HG03175 (cell line): Measurements from ENCODE around the gene EPS8L2.

ENCODE experiments used
- ATAC-seq: cut with Tn5 transposase; IDR thresholded peaks from one replicate; pipeline ENCODE4 v1.9.1; 2021; ENCODE audit warnings: mild to moderate bottlenecking, moderate library complexity; ENCODE audit not compliant: unreplicated experiment

The EPS8L2 gene

GRCh38 chr11:705646-706438, at the start of gene EPS8L2:
Gene EPS8L2, plus strand, starts transcription at chr11:706231. Its CDS starts 3,177 bp downstream, at chr11:709408.
- ATAC-seq = no peak

GRCh38 chr11:656426-656825, 49.6 kb upstream of the EPS8L2 start:
- ATAC-seq = no peak

- no peak for ATAC-seq
Measured at GRCh38 chr11:656866-657265, 49.2 kb upstream of the EPS8L2 start.

GRCh38 chr11:657691-658126, 48.3 kb upstream of the EPS8L2 start:
- ATAC-seq = no peak

GRCh38 chr11:659532-660085, 46.4 kb upstream of the EPS8L2 start:
- ATAC-seq = no peak

- ATAC-seq = no peak
Measured at GRCh38 chr11:660281-660680, 45.8 kb upstream of the EPS8L2 start.

- ATAC-seq = no peak
Measured at GRCh38 chr11:660681-661444, 45.2 kb upstream of the EPS8L2 start.

- no peak for ATAC-seq
Measured at GRCh38 chr11:662689-663274, 43.2 kb upstream of the EPS8L2 start.

- ATAC-seq = no peak
Measured at GRCh38 chr11:665062-665703, 40.8 kb upstream of the EPS8L2 start.

- ATAC-seq = no peak
Measured at GRCh38 chr11:665704-666281, 40.2 kb upstream of the EPS8L2 start.

- ATAC-seq = no peak
Measured at GRCh38 chr11:673866-674265, 32.2 kb upstream of the EPS8L2 start.

GRCh38 chr11:674406-674805, 31.6 kb upstream of the EPS8L2 start:
- ATAC-seq = no peak

- ATAC-seq = no peak
Measured at GRCh38 chr11:678297-678696, 27.7 kb upstream of the EPS8L2 start.

- no peak for ATAC-seq
Measured at GRCh38 chr11:679271-680207, 26.5 kb upstream of the EPS8L2 start.

- ATAC-seq = no peak
Measured at GRCh38 chr11:680476-680875, 25.6 kb upstream of the EPS8L2 start.

- no peak for ATAC-seq
Measured at GRCh38 chr11:680970-681369, 25.1 kb upstream of the EPS8L2 start.

- ATAC-seq = no peak
Measured at GRCh38 chr11:686451-687243, 19.4 kb upstream of the EPS8L2 start.

- ATAC-seq = no peak
Measured at GRCh38 chr11:687751-688150, 18.3 kb upstream of the EPS8L2 start.

GRCh38 chr11:688681-689080, 17.4 kb upstream of the EPS8L2 start:
- no peak for ATAC-seq
